Type B pancreatic cell (in vitro differentiated cells): ENCODE results near the gene NDUFA7. TPM values are rescaled to one million over a fixed set of nuclear protein-coding genes. Genes with fewer than 3 reads are reported as not detected.

Experiments
- DNase-seq: peaks from one replicate; pipeline ENCODE4 v3.0.0; 2021; ENCODE audit warnings: mixed read lengths; ENCODE audit not compliant: unreplicated experiment; ENCODE audit errors: extremely low spot score
- H3K27ac Mint-ChIP-seq: 2 replicates; pipeline ENCODE4 v1.8.0; 2021; ENCODE audit warnings: mild to moderate bottlenecking, mixed read lengths
- H3K27me3 Mint-ChIP-seq: 2 replicates; pipeline ENCODE4 v1.8.0; 2021; ENCODE audit warnings: mixed read lengths
- H3K36me3 Mint-ChIP-seq: 2 replicates; pipeline ENCODE4 v1.8.0; 2021; ENCODE audit warnings: mixed read lengths
- H3K4me1 Mint-ChIP-seq: one replicate; pipeline ENCODE4 v1.8.0; 2021; ENCODE audit warnings: mixed read lengths; ENCODE audit not compliant: unreplicated experiment
- H3K4me3 Mint-ChIP-seq: 2 replicates; pipeline ENCODE4 v1.8.0; 2021; ENCODE audit warnings: mild to moderate bottlenecking, mixed read lengths
- H3K9me3 Mint-ChIP-seq: 2 replicates; pipeline ENCODE4 v1.8.0; 2021; ENCODE audit warnings: mixed read lengths
- CTCF ChIP-seq: fragments of 200-600 bp; sonication (generic); conservative IDR thresholded peaks from 2 replicates; pipeline ENCODE4 v1.5.0; 2021; ENCODE audit warnings: antibody characterized with exemption, mild to moderate bottlenecking
- total RNA-seq: library from RNA; stranded (reverse); gene quantifications from 2 replicates; pipeline ENCODE4 v1.2.1, GENCODE V29; 2021; ENCODE audit warnings: low replicate concordance

The NDUFA7 gene
- total RNA-seq, 1 donor from 2014 or later: 46.8 TPM

GRCh38 chr19:8331263-8331845, 10.2 kb upstream of the NDUFA7 start:
- no peak for TF ChIP-seq CTCF
- Mint-ChIP-seq H3K27ac (no peak overlapping the region), H3K27me3 (peaks cover 71% of the 10 kb centered on the region), H3K4me3 (no peak overlapping the region), H3K36me3 (no peaks in the 10 kb centered on the region), H3K9me3 (peaks cover 4% of the 10 kb centered on the region), H3K4me1 (no peaks in the 10 kb centered on the region)
- no peak for DNase-seq

DNA sequence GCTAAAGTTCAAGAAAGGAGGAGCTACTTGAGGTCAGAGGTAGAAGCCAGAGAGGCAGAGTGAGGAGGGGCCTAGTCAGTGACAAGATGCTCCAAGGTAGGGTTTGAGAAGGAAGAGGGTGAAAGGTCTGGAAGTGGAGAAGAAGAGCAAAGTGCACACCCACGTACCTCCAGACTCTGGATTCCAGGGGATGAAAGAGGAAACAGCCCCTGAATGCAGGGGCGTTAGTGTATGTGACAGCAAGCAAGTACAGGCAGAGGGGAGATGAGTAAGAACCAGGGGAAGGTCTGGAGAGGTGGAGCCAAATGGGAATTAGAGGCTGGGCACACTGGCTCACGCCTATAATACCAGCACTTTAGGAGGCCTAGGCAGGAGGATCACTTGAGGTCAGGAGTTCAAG, 8.8 kb upstream of the NDUFA7 start:
- Mint-ChIP-seq H3K9me3 (peaks cover 4% of the 10 kb centered on the region), H3K36me3 (no peaks in the 10 kb centered on the region)
- TF ChIP-seq CTCF: no peak

DNA sequence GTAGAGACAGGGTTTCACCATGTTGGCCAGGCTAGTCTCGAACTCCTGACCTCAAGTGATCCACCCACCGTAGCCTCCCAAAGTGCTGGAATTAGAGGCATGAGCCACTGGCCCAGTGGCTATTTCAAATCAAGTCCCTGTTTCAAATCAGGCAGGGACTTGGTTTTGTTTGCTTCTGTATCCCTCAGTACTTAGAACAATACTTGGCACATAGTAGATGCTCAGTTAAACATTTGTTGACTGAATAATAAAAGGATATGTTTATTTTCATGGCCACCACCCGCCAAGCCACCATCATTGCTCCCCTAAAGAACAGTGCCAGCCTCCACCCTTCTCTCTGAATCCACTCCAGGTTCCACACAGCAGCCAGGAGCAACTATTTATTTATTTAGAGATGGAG, 4.3 kb upstream of the NDUFA7 start:
- no peak for DNase-seq
- H3K36me3 Mint-ChIP-seq: no peaks in the 10 kb centered on the region
- peaks cover 31% of the 10 kb centered on the region for H3K27me3 Mint-ChIP-seq
- no peak overlapping the region for H3K27ac Mint-ChIP-seq
- H3K4me1 Mint-ChIP-seq: peaks cover 3% of the 10 kb centered on the region
- TF ChIP-seq CTCF: no peak
- peaks cover 4% of the 10 kb centered on the region for H3K9me3 Mint-ChIP-seq
- no peak overlapping the region for H3K4me3 Mint-ChIP-seq

More for the DNA sequence above, 8.8 kb upstream of the NDUFA7 start:
- H3K4me1 Mint-ChIP-seq: no peaks in the 10 kb centered on the region
- H3K4me3 Mint-ChIP-seq: no peak overlapping the region
- H3K27ac Mint-ChIP-seq: peak overlapping the region; percentile 13
- DNase-seq: no peak
- H3K27me3 Mint-ChIP-seq: peaks cover 64% of the 10 kb centered on the region

GRCh38 chr19:8324186-8325050, 3.2 kb upstream of the NDUFA7 start:
- Mint-ChIP-seq H3K36me3 (no peaks in the 10 kb centered on the region), H3K27me3 (peaks cover 21% of the 10 kb centered on the region), H3K9me3 (peaks cover 4% of the 10 kb centered on the region), H3K4me1 (peaks cover 9% of the 10 kb centered on the region), H3K4me3 (peak overlapping the region; percentile 49), H3K27ac (no peak overlapping the region)
- TF ChIP-seq CTCF: no peak
- DNase-seq: no peak

DNA sequence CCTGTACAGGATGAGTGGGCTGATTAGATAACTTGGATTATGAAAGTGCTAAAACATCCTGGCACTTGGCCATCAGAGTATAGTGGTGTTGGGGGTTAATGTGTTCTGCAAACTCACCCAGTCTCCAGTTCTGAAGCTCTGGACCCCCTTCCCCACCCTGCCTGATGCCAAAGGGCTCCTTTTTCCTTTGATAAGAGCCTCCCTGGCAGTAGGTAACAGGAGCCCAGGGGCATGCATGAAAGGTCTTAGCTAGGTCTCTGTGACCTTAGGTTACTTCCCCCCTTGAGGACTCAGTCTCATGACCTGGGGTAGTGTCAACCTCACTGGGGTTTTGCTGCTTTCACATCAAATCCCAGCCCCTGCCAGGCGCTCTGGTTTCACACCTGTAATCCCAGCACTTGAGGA, 2.6 kb upstream of the NDUFA7 start:
- no peak for DNase-seq
- Mint-ChIP-seq H3K9me3 (peaks cover 4% of the 10 kb centered on the region), H3K4me3 (peak overlapping the region; percentile 49), H3K36me3 (no peaks in the 10 kb centered on the region), H3K27me3 (peaks cover 21% of the 10 kb centered on the region), H3K27ac (no peak overlapping the region), H3K4me1 (peaks cover 9% of the 10 kb centered on the region)
- TF ChIP-seq CTCF: no peak
